AG09319 (cell line): ENCODE results near the gene SCRN1.

Experiments
- DNase-seq: peaks from one replicate; pipeline ENCODE4 v3.0.0-alpha.2; 2010; ENCODE audit warnings: low read depth; ENCODE audit errors: extremely low read depth
- CTCF ChIP-seq: IDR thresholded peaks from 2 replicates; pipeline ENCODE4 v1.5.1; 2011; ENCODE audit warnings: low read depth, mild to moderate bottlenecking, inconsistent platforms, low read length, moderate library complexity

Gene SCRN1

GRCh38 chr7:30005464-30005863, 15.9 kb upstream of the SCRN1 start:
- no peak for DNase-seq

GRCh38 chr7:30003098-30003497, 13.5 kb upstream of the SCRN1 start:
- no peak for DNase-seq
- TF ChIP-seq CTCF = no peak

More at GRCh38 chr7:30005464-30005863, 15.9 kb upstream of the SCRN1 start:
- no peak for TF ChIP-seq CTCF

- no peak for TF ChIP-seq CTCF
- DNase-seq = no peak
Observed at GRCh38 chr7:30001998-30002397, 12.4 kb upstream of the SCRN1 start.

- no peak for TF ChIP-seq CTCF
- DNase-seq = no peak
Observed at GRCh38 chr7:29998489-29998888, 8.9 kb upstream of the SCRN1 start.

DNA sequence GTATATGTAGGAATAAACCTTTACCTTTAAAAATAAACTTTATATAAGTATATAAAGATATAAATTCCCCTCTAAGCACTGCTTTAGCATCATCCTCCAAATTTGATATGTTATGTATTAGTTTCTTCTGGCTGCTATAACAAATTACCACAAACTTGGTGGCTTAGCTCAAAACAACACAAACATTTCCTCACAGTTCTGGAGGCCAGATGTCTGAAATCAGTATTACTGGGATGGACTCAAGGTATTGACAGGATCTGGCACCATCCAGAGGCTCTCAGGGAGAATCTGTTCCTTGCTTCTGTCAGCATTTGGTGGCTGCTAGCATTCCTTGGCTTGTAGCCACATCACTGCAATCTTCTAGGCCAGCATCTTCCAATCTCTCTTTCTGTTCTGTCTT, 6.7 kb upstream of the SCRN1 start:
- TF ChIP-seq CTCF = no peak
- DNase-seq = no peak

GRCh38 chr7:29995652-29996051, 6.1 kb upstream of the SCRN1 start:
- TF ChIP-seq CTCF = no peak
- DNase-seq = no peak

DNA sequence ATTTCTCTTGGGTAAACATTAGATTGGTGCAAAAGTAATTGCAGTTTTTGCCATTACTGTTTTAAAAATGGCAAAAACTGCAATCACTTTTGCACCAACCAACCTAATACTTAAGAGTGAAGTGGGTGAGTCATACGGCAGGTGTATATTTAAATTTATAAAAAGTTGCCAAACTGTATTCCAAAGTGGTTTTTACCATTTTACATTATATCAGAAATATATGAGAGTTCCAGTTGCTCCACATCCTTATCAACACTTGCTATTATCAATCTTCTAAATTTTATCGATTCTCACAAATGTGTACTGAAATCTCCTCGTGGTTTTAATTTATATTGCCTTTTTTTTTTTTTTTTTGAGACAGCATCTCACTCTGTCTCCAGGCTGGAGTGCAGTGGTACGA, 3.5 kb upstream of the SCRN1 start:
- no peak for TF ChIP-seq CTCF
- no peak for DNase-seq
